GM18505 (cell line): ENCODE data around the gene NUDCD2.
"Not testable (repeated sequence)": the region's sequence is repeated elsewhere in the genome, so short reads cannot be mapped to it uniquely, and the experiment has no call there.

ENCODE experiments used
- ATAC-seq: cut with Tn5 transposase; IDR thresholded peaks from one replicate; pipeline ENCODE4 v1.9.1; 2021; ENCODE audit not compliant: unreplicated experiment
- POLR2A ChIP-seq: IDR thresholded peaks from 4 replicates; pipeline ENCODE4 v1.6.1; 2011; ENCODE audit warnings: borderline replicate concordance; ENCODE audit not compliant: insufficient read depth, insufficient read length; ENCODE audit errors: extremely low read depth

The NUDCD2 gene

DNA sequence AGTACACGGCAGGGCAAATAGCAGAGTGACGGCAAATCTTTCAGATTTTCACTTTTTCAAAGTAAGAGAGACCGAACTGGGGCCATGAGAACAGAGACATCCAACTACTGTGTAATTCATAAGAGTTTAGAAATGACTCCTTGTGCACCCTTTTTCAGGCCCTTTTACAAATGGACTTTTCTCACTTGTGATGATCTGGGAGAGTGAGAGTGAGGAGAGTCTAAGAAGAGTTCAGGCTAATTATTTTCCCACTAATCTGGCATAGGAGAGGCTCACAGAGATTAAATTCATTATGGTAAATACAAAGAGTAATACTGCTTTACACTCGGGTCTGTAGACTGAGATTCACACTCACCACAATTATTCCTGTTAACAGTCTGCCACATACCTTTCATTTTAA, 23.4 kb downstream of the NUDCD2 start:
- ATAC-seq, result no peak
- no peak for TF ChIP-seq POLR2A

DNA sequence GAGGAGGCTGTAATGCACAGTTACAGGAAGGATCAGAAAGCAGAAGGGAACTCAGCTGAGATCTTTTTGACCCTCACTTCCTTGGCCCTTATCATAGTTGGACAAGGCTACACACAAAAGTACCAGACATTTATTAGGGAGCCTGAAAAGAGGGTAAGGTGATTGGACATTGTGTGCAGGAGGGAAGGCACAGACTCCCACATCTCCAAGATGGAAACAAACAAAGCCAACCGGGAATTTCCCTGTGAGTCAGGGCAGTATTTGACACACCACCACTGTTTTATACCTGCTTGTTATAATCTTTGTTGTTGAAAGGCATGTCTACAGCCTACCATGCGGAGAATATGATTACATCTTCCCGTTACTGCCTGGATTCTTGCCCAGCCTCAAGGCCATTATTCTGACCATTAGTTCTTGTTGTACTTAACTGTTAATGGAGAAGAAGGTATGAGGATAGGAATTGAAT, 25.5 kb downstream of the NUDCD2 start:
- TF ChIP-seq POLR2A, result no peak
- no peak for ATAC-seq

- no peak for ATAC-seq
Observed at GRCh38 chr5:163433271-163433670, 26.6 kb downstream of the NUDCD2 start.

GRCh38 chr5:163432544-163432943, 27.4 kb downstream of the NUDCD2 start:
- ATAC-seq, result no peak
- no peak for TF ChIP-seq POLR2A

More at GRCh38 chr5:163433271-163433670, 26.6 kb downstream of the NUDCD2 start:
- TF ChIP-seq POLR2A, result no peak

DNA sequence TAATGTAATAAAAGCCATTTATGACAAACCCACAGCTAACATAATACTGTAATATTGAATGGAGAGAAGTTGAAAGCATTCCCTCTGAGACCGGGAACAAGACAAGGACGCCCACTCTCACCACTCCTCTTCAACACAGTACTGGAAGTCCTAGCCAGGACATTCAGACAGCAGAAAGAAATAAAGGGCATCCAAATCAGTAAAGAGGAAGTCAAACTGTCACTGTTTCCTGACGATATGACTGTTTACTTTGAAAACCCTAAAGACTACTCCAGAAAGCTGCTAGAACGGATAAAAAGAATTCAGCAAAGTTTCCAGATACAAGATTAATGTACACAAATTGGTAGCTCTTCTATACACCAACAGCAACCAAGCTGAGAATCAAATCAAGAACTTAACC, 33.8 kb downstream of the NUDCD2 start:
- not testable (repeated sequence) for ATAC-seq

DNA sequence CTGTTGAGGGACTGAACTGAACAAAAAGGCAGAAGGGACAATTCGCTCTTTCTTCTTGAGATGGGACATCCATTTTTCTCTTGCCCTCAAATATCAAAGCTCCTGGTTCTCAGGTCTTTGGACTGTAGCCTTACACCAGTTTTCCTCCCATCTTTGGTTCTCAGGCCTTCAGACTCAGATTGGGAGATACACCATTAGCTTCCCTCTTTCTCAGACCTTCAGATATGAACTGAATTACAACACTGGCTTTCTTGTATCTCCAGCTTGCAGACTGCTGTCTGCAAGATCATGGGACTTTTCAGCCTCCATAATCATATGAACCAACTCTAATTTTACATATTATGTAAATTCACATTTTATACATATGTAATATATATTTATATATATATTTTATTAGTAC, 35.1 kb downstream of the NUDCD2 start:
- no peak for TF ChIP-seq POLR2A
- ATAC-seq, result no peak

GRCh38 chr5:163415673-163416072, 44.2 kb downstream of the NUDCD2 start:
- not testable (repeated sequence) for ATAC-seq

DNA sequence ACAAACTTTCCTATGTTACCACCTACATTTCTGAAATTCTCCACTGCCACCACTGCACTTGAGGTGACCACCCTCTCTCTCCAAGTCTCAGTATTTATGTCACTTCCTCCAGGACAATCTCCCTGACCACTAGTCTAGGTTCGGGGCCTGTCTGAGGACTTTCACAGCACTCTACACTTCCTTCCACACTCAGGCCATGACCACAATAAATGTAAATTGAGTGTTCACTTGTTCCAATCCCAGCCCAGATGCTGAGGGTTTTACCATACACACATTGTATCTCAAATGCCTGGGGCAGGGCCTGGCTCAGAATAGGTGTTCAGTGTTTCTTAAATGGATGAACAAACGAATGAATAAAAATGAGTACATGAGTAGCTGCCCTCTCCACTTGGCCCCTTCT, 49.4 kb downstream of the NUDCD2 start:
- ATAC-seq, result no peak
- no peak for TF ChIP-seq POLR2A

DNA sequence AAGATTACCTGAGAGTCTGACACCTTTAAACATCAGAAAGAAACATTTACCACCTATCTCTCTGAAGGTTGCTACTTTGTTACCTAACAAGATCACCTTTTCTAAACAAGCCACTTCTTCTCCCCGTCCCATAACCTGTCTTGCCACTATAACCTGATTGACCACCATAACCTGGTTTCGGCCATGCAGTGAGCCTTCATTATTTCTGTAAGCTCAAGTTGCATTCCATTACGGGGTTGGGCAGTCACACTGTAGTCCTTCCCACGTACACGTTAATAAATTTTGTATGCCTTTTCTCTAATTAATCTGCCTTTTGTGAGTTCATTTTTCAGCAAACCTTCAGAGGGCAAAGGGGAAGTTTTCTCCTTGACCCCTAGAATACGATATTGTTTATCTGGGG, 50.5 kb downstream of the NUDCD2 start:
- no peak for TF ChIP-seq POLR2A

GRCh38 chr5:163408311-163408923, 51.5 kb downstream of the NUDCD2 start:
- ATAC-seq, result peak; percentile 71
- no peak for TF ChIP-seq POLR2A

More for the DNA sequence above, 50.5 kb downstream of the NUDCD2 start:
- no peak for ATAC-seq

- peak; percentile 88 for ATAC-seq
Observed at GRCh38 chr5:163407034-163407655, 52.8 kb downstream of the NUDCD2 start.

GRCh38 chr5:163404364-163405173, 55.3 kb downstream of the NUDCD2 start:
- no peak for ATAC-seq
- no peak for TF ChIP-seq POLR2A

More at GRCh38 chr5:163407034-163407655, 52.8 kb downstream of the NUDCD2 start:
- no peak for TF ChIP-seq POLR2A

DNA sequence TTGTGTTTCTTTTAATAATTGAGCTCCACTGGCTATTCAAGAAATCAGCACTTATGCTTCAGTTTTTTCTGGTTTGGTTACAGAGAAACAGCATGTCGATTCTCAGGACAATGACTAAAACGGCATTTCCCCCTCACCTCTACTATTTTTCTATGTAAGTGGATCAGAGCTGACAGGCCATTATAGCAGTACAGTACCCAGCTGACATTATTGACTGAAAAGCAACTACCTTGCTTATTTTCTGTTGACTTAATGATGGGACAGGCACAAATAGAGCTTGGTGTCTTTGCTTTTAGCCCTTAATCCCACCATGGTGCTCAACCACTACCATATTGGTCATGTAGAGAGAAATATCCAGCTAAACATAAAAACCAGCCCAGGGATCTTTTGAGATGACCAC, 57.9 kb downstream of the NUDCD2 start:
- no peak for ATAC-seq
- no peak for TF ChIP-seq POLR2A

DNA sequence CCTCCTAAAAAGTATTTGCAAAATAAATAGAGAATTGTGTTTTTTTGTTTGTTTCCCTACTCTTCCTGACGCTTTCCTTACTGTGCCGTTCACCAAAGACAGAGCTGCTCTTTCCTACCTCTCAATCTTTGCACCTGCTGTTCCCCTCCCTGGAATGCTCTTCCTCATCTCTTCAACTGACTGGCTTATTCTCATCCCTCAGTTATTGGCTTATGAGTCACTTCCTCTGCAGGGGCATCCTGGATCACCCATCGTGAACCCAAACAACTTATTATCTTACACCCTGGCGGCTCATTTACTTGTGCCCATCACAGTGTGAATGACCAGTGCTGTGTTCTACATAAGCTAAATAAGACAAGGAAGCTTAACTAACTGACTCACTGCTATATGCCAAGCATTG, 58.6 kb downstream of the NUDCD2 start:
- ATAC-seq, result no peak
- no peak for TF ChIP-seq POLR2A

DNA sequence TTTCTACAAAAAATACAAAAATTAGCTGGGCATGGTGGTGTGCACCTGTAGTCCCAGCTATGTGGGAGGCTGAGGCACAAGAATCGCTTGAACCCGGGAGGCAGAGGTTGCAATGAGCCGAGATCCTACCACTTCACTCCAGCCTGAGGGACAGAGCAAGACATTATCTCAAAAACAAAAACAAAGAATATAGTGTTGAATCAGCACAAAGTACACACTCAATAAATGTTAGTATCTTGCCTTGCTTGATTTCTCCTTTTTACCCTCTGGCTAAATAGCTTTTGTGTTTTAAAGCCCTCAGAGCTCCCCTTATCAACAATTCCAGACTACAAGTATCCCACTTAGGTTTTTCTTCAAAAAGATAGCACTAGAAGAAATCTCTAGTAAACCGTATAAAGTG, 60.0 kb downstream of the NUDCD2 start:
- no peak for ATAC-seq
- TF ChIP-seq POLR2A, result no peak

DNA sequence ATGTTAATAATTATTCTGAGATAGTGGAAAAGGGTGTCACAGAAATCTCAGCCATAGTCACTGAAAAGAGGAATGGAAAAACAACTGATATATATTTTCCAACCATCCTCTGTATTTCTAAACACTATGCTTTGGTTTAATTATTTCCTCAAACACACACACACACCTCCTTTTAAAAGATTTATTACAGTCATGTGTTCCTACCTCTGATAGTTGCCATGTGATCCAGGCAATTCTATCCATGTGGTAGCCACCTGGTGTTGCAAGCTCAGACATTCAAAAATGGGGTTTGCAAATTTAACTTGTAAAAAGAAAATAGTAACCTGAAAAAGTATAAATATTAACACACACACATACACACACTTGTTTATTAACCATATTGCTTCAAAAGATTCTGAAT, 62.5 kb downstream of the NUDCD2 start:
- ATAC-seq, result no peak
- no peak for TF ChIP-seq POLR2A

DNA sequence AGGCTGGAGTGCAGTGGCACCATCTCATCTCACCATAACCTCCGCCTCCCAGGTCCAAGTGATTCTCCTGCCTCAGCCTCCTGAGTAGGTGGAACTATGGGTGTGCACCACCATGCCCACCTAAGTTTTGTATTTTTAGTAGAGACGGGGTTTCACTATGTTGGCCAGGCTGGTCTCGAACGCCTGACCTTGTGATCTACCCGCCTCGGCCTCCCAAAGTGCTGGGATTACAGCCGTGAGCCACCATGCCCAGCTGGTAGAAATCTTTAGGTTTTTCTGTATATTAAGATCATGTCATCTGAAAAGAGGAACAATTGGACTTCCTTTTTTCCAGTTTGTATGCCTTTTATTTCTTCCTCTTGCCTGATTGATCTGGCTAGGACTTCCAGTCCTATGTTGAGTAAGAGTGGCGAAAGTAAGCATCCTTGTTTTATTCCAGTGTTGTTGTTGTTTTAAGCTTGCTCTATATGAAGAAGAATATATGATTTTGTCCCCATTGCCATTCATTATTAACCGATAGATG, 63.0 kb downstream of the NUDCD2 start:
- ATAC-seq, result not testable (repeated sequence)
